Daoy (cell line): ENCODE data around the gene TUBB6. TPM values are rescaled to one million over a fixed set of nuclear protein-coding genes. Genes with fewer than 3 reads are reported as not detected.

Experiments
- DNase-seq: peaks from one replicate; pipeline ENCODE4 v3.0.0-alpha.2; 2015; ENCODE audit warnings: low read depth
- total RNA-seq: library from RNA; depleted of rRNA; stranded (reverse); fragments of >200 nt; shearing (Covaris generic); gene quantifications from 2 replicates; pipeline ENCODE4 v1.2.3, GENCODE V29; 2014

The TUBB6 gene
- total RNA-seq, 1 experiment from 2014 or later = 231 TPM

DNA sequence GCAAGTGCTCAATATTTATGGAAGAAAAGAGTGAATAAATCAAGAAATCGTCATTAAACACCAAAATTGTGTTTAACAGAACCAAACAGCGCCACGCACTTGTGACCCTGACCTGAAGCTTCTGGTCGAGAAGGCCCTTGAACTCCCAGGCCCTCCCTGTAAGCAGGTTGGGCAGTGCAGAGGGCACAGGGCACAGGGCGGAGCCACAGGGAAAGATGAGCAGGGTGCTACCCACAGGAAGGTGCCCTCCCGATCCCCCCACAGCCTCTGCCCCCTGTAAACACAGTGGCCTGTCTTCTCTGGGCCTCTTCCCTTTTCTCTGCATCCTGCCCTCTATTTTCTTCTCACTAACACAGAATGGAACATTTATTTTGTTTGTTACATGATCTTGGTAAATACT, 16.9 kb upstream of the TUBB6 start:
- DNase-seq = no peak

GRCh38 chr18:12291690-12292089, 16.4 kb upstream of the TUBB6 start:
- no peak for DNase-seq

GRCh38 chr18:12293831-12294230, 14.2 kb upstream of the TUBB6 start:
- DNase-seq = no peak

- DNase-seq = no peak
These were observed 12.5 kb upstream of the TUBB6 start for GRCh38 chr18:12295389-12296086.

DNA sequence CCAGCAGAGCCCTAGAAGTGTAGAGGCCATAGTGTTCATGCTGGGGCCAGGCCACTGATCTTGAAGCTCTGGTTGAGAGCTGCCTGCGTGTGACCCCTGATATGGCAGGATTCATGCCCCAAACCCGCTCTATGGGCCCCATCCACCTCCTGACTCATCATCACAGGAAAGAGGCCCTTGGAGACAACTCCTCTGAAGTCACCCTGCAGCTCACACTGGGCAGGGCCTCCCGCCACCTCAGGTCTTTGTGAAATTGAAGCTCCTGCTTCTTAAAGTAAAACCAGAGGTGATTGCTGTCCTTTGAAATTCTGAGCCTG, 12.0 kb upstream of the TUBB6 start:
- peak; percentile 29 for DNase-seq

DNA sequence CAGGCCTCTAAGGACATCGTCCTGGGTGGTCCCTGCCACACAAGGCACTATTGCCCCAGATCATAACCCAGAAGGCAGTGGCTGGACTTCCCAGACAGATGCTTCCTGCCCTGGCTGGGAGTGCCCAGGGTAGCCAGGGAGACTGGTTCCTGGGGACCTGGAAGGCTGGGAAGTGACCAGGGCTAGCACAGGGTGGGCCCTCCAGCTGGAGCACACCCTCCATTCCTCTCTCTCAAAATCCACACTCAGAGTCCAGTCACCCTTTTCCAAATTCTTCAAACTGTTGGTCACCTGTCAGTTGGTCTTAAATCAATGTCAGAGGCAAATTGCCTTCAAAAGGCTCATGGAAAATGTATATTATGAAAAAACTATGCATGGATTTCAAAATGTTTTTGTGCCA, 11.6 kb upstream of the TUBB6 start:
- DNase-seq = no peak

DNA sequence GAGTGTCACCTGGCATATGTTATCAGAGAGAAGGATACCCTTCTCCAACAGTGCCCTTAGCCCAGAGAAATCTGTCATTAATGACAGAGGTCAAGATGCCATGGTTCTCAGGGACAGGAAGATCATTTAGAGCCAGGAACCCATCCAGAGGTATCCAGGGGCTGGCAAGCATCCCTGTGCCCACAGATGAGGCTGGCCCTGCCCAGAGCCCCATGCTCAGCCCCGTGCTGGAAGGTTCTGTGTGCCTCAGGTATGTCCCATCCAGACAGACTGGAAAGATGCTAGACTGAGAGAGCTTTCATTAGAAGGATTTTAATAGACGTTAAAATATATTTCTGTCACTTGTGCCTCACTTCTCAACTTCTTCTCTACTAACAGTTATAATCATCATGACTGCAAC, 8.2 kb upstream of the TUBB6 start:
- no peak for DNase-seq

- no peak for DNase-seq
These were observed 6.6 kb upstream of the TUBB6 start for GRCh38 chr18:12301263-12302005.

- no peak for DNase-seq
These were observed 5.5 kb upstream of the TUBB6 start for GRCh38 chr18:12302391-12303147.

- DNase-seq = no peak
These were observed 3.5 kb upstream of the TUBB6 start for GRCh38 chr18:12304351-12305210.

GRCh38 chr18:12305211-12305610, 2.8 kb upstream of the TUBB6 start:
- DNase-seq = no peak

- DNase-seq = no peak
These were observed 2.0 kb upstream of the TUBB6 start for GRCh38 chr18:12305930-12306629.

GRCh38 chr18:12306752-12307700, 1.0 kb upstream of the TUBB6 start:
- peak; percentile 66 for DNase-seq

DNA sequence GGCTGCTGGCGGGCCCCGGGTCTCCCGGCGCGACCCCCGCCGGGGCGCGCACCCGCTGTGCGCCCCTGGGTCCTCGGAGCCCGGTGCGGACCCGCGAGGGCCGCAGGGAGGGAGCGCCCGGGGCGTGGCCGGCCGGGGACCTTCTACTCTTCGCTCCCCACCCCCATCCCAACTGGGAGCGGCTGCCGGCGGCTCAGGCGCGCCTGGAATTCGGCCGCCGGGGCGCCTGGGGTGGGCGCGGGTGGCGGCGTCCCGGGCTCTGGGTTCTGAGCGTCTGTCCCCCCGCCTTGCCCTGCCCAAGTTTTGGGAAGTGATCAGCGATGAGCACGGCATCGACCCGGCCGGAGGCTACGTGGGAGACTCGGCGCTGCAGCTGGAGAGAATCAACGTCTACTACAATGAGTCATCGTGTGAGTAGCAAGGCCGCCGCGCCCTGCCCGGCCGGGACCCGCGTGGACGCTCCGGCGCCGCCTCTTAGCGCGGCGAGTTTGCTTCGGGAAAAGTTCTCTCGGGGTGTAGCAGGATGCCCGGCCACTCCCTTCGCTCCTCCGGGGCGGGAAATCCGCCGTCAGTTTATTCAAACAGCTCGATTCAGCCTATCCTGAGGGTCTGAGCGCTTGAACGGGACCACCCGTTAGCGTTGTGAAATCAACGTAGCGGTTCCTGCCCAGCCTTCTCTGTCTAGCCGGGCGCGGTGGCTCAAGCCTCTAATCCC, 502 bp downstream of the TUBB6 start:
- DNase-seq = peak; percentile 74

DNA sequence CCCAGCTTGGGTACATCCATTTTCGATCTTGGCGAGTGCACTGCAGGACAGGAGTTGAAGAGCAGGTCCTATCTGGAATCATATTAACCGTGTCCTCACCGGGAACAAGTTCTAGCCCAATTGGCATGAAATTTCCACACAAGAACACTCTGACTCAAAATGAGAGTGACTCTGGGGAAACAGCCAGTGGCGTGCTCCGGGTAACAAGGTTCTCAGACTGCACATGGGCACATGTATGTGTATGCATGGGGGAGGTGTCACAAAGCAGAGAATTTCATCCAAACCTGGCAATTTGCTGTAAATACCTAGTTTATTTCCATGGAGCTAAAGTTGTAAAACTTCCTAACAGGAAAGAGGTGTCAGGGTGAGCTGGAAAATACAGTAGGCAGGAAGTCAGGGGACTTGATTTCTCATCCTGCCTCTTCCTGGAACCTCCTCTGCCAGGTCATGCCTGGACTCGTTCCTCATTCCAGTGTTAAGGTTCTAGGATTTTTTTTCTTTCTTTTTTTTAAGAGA, 1.7 kb downstream of the TUBB6 start:
- no peak for DNase-seq

GRCh38 chr18:12310762-12311161, 2.7 kb downstream of the TUBB6 start:
- no peak for DNase-seq

GRCh38 chr18:12312976-12313375, 4.9 kb downstream of the TUBB6 start:
- DNase-seq = no peak

- no peak for DNase-seq
These were observed 5.6 kb downstream of the TUBB6 start for GRCh38 chr18:12313530-12314245.
